HG03521 (cell line): Measurements from ENCODE around the gene ISM2.
A peak's percentile ranks its signal among the peaks of the same experiment; 100 is the strongest.

Source experiments
- ATAC-seq: cut with Tn5 transposase; IDR thresholded peaks from one replicate; pipeline ENCODE4 v1.9.1; 2021; ENCODE audit warnings: mild to moderate bottlenecking, moderate library complexity; ENCODE audit not compliant: unreplicated experiment

Gene ISM2

DNA sequence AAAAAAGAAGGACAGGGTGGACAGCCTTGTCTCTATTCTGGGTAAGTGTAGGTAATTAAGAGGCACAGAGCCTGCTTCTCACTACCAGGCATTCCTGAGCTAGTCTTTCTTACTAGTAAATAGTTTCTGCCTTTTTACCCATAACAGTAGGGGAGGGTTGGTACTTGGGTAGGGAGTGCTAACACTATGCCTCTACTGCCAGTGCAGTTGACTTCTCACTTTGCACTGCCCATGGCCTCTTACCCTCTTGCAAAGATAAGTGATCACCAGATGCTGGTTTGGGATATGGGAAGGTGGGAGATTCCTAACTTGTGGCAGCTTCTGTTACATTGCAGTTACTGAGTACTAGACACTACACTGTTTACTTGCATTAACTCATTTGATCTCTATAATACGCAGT, 29.1 kb downstream of the ISM2 start:
- ATAC-seq: no peak

- no peak for ATAC-seq
Observed at GRCh38 chr14:77469067-77469505, 29.5 kb downstream of the ISM2 start.

DNA sequence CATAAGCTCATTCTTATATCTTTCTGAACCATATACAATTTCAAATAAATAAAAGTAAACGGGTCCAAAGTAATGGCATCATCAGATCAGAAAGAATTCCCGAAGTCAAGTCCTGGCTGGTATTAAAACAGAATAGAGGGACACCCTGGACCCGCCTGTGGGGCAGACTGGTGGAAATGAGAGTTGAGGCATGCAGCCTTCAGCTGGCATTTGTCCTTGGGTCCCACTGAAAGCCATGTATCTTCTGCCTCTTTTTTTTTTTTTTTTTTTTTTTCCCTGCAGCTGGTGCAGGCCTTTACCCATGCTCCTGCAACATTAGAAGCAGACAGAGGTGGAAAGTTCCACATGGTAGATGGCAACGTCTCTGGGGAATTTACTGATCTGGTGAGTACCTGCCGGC, 30.8 kb downstream of the ISM2 start:
- no peak for ATAC-seq

- ATAC-seq: no peak
Observed at GRCh38 chr14:77459072-77459723, 39.4 kb downstream of the ISM2 start.

GRCh38 chr14:77458249-77458950, 40.2 kb downstream of the ISM2 start:
- peak; percentile 14 for ATAC-seq

- peak; percentile 85 for ATAC-seq
Observed at GRCh38 chr14:77457522-77458248, 40.9 kb downstream of the ISM2 start, which contains the start of the genes AHSA1 and VIPAS39. Gene AHSA1 (plus strand): TSS chr14:77458093. CDS start chr14:77458190, 97 bp downstream. Gene VIPAS39 (minus strand): TSS chr14:77457601. CDS start chr14:77454102, 3,499 bp downstream.

- ATAC-seq: no peak
Observed at GRCh38 chr14:77457115-77457521, 41.5 kb downstream of the ISM2 start.

DNA sequence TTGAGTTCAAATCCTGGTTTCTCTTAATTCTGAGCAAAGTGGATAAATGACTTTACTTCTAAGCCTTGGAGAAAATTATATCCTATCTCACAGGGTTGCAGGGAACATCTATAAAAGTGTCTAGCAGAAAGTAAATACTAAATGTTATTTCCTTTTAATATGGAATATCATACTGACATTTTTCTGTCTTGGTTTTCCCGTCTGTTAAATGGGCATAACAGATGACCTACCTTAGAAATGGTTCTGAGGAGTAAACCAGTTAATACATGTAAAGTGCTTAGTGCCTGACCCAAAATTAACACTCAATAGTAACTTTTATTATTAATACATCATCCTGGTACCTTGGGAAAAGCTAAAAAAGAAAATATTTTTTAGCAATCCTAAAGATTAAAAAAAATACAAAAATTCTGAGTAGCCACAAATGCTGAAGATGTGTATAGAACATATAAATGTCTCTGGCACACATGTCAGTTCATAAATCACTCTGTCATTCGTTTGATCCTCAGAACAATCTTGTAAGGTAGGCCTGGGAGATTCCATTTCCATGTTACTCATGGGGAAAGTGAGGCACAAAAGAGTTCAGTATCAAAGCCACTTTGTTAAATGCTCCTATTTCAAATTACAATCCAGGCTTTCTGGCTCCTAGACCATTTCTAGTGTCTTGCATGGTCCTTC, 42.5 kb downstream of the ISM2 start:
- ATAC-seq: no peak

DNA sequence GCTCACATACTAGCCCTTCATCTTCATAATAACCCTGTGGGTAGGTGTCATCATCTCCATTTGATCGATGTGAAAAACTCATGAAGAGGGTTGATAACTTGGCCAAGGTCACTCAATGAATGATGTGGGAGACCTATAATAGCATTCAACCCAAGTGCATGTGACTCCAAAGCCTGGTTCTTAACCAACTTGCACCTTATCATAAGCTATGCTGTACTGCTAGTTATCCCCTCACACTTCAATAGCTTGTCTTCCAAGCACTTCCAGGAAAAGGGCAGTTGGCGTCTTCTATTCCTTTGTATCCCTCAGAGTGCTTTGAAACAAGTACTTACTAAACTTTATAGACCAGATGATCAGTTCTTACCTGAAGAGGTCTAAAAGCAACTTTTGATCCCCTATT, 56.4 kb downstream of the ISM2 start:
- ATAC-seq: no peak

DNA sequence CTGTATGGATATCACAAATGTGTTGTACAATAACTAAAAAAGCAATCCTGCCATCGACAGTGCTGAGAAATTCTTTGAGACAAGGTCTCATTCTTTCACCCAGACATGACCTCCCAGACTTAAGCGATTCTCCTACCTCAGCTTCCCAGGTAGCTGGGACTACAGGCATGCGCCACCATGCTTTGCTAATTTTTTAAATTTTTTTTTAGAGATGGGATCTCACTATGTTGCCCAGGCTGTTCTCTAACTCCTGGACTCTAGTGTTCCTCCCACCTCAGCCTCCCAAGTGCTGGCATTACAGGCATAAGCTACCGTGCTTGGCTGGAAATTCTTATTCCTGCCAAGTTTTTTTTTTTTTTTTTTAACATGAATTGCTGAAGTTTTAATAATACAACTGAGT, 58.8 kb downstream of the ISM2 start:
- ATAC-seq: no peak

- ATAC-seq: no peak
Observed at GRCh38 chr14:77438596-77438995, 60.0 kb downstream of the ISM2 start.

DNA sequence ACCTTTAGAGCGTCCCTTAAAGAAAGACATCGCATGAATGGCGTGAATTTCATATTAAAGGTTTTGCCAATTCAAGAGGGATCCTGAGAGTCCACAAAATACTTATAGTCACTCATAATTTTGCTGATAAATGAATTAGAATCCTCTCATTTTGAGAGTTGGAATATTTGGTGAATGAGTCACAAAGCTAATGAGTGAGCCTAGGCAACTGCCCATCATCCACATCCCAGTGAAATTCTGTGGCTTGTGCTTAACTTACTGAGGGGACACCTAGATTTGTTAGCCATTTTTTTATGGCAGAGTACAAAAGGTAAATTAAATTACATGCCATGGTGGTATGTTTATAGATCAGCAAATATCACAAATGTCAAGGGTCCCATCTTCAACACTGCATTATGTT, 62.6 kb downstream of the ISM2 start:
- ATAC-seq: no peak

DNA sequence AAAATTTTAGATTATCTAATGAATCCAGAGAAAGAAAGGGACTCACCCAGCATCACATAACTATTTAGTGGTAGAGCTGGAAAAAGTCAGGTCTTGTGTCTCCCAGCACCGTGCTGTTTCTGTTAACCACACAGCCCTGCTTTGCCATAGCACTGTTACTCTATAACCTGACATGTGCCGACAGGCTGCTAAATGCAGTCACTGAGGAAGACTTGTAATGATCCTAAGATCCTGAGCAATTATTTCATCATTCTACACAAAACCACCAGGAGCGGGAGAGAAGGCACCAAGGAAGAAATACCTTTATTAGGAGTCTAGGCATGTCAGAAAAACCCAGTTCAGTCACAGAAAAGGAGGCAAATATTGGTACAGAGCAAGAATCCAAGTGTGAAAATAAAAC, 72.2 kb downstream of the ISM2 start:
- ATAC-seq: no peak

- no peak for ATAC-seq
Observed at GRCh38 chr14:77424862-77425261, 73.8 kb downstream of the ISM2 start.
